Measurements from ENCODE around the gene DNMT3L.

Gene DNMT3L

DNA sequence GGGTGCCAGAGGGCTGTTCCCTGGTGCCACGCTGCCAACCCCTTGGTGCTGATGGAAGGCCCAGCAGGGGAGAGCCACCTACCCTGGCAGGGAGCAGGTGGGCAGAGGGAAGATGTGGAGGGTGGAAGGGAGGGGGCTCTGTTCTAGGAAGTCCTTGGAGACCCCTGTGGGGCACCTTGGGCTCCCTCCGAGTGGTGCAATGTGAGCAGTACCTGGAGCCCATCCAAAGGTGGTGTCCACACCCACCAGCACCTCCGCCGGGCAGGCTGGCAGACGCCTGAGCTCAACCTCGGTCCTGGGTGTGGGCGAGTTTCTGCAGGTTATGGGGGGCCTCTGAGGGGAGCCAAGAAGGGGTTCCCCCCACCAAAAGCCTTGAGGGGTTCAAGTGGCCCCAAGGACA is 11.3 kb upstream of the DNMT3L start:
- in situ Hi-C loops (cut with HindIII; ENCODE audit: low pct_ligation_motif_present, low sequenced_read_pairs): no loop called here
- H3K27me3 ChIP-seq (replicated peaks): no peaks in the 10 kb centered on the region
- TF ChIP-seq, protein P1, sequence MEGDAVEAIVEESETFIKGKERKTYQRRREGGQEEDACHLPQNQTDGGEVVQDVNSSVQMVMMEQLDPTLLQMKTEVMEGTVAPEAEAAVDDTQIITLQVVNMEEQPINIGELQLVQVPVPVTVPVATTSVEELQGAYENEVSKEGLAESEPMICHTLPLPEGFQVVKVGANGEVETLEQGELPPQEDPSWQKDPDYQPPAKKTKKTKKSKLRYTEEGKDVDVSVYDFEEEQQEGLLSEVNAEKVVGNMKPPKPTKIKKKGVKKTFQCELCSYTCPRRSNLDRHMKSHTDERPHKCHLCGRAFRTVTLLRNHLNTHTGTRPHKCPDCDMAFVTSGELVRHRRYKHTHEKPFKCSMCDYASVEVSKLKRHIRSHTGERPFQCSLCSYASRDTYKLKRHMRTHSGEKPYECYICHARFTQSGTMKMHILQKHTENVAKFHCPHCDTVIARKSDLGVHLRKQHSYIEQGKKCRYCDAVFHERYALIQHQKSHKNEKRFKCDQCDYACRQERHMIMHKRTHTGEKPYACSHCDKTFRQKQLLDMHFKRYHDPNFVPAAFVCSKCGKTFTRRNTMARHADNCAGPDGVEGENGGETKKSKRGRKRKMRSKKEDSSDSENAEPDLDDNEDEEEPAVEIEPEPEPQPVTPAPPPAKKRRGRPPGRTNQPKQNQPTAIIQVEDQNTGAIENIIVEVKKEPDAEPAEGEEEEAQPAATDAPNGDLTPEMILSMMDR (IDR thresholded peaks at IDR 0.05; ENCODE audit: low read depth, low read length, missing control alignments): no peak
- no peak overlapping the region for H3K4me3 ChIP-seq (ENCODE audit: low read depth, low read length)
- no peak for DNase-seq
- H3K27ac ChIP-seq: no peak overlapping the region
- H3K36me3 ChIP-seq (replicated peaks): no peaks in the 10 kb centered on the region

DNA sequence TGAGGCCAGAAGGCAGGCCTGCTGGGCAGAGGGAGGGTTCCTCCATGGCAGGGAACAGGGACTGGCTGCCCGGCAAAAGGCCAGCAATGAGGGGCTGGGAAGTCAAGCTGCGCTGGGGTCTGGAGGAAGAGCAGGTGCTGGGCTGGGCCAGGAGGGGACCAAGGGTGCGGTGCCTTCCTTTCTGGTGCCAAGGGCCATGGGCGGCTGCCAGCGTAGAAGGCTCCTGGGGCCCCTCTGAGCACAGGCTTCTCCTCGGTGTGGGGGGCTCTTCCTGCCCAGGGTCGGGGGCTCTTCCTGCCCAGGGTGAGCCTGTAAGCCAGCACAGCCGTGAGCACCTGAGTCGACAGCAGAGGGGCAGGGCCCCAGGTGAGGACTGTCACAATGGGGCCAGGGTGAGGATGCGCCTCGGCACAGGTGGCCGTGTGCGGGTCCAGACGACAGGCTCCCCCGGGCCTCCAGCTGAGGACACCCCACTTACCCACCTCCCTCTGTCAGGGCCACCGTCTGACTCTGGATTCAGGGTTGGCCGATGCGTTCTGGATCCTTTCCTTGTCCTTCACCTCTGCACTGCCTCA is 10.7 kb upstream of the DNMT3L start:
- in situ Hi-C loops (cut with HindIII; ENCODE audit: low pct_ligation_motif_present, low sequenced_read_pairs): no loop called here
- TF ChIP-seq, protein P1 (IDR thresholded peaks at IDR 0.05; ENCODE audit: low read depth, low read length, missing control alignments): no peak
- Histone ChIP-seq H3K4me3 (ENCODE audit: low read depth, low read length) (no peak overlapping the region), H3K27me3 (replicated peaks) (no peaks in the 10 kb centered on the region), H3K27ac (no peak overlapping the region), H3K36me3 (replicated peaks) (no peaks in the 10 kb centered on the region)
- no peak for DNase-seq

DNA sequence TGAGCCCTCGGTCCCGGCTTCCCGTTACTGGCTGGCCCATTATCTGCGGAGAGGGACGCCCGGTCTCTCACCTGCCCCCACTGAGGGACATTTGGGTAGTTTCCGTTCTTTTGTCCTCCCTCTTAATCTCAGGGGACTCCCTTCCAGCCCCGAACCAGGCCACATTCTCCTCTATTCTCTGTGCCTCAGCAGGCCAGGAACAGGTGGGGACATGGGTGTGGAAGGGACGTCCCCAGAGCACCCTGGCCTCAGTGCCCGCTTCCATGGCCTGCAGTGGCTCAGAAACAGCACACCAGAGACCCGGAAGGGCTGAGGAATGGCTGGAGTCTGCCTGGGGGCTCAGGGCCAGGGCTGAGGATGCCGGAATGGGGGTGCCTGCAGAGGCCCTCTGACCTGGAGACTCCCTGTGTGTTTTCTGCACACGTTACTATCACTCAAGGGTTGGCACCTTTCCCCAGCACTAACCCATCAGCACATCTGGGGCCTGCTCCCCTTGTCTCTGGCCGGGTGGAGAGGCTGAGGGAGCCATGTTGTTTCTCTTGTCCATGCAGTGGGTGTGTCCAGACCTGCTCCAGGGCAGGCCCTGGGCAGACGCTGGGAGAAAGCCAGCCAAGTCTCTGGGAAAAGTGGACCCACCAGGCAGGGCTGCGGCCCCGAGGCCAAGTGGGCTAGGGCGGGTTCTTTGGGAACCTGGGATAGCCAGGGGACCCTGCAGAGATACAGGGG is 10.0 kb upstream of the DNMT3L start:
- H3K27me3 ChIP-seq (replicated peaks): no peaks in the 10 kb centered on the region
- in situ Hi-C loops (cut with HindIII; ENCODE audit: low pct_ligation_motif_present, low sequenced_read_pairs): no loop called here
- H3K4me3 ChIP-seq (ENCODE audit: low read depth, low read length): no peak overlapping the region
- H3K27ac ChIP-seq: no peak overlapping the region
- no peaks in the 10 kb centered on the region for H3K36me3 ChIP-seq (replicated peaks)
- DNase-seq: no peak
- TF ChIP-seq, protein P1 (IDR thresholded peaks at IDR 0.05; ENCODE audit: low read depth, low read length, missing control alignments): no peak

DNA sequence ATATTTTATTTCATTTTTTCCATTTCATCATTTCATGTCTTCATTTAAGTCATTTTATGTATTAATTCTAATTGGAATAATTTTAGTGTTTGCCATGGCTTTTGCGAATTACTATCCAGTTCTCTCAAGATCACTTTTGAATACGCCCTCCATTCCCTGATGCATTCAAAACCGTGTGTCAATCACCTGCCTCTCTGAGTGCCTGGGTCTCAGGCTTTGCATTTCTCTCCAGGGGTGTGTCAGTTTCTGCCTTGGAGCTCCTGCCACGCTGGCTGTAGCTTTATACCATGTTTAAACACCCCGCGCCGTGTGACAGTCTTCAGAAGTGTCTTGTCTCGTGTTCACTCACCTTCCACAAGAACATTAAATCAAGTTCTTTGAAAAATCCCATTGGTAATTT is 7.4 kb upstream of the DNMT3L start:
- Histone ChIP-seq H3K27ac (no peak overlapping the region), H3K36me3 (replicated peaks) (no peaks in the 10 kb centered on the region), H3K4me3 (ENCODE audit: low read depth, low read length) (no peak overlapping the region), H3K27me3 (replicated peaks) (no peaks in the 10 kb centered on the region)
- DNase-seq: no peak
- TF ChIP-seq, protein P1 (IDR thresholded peaks at IDR 0.05; ENCODE audit: low read depth, low read length, missing control alignments): no peak
- in situ Hi-C loops (cut with HindIII; ENCODE audit: low pct_ligation_motif_present, low sequenced_read_pairs): no loop called here

DNA sequence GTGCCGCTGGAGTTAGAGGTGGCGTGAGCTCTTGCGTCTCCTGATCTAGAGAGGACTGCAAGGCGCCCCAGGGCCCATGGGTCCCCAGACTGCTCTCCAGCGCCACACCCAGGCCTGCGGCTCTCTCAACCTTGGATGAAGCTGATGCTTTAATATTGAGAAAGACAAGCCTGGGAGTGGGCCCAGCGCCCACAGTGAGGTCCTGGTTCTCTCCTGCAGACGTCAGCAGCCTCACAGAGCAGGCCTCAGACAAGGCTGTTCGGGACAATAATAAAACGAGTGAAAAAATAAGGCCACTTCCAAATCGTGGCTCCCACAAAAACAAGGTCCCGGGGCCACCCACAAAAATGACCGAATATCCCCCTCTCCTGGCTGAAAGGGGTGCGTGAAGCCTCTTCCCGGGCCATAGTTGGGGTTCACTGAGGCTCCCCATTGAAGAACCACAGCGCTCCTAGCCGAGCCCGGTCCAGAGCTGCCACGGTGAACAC is 6.0 kb upstream of the DNMT3L start:
- TF ChIP-seq, protein P1 (IDR thresholded peaks at IDR 0.05; ENCODE audit: low read depth, low read length, missing control alignments): no peak
- no peak for DNase-seq
- Histone ChIP-seq H3K27ac (no peak overlapping the region), H3K27me3 (replicated peaks) (no peaks in the 10 kb centered on the region), H3K36me3 (replicated peaks) (no peaks in the 10 kb centered on the region), H3K4me3 (ENCODE audit: low read depth, low read length) (no peak overlapping the region)
- in situ Hi-C loops (cut with HindIII; ENCODE audit: low pct_ligation_motif_present, low sequenced_read_pairs): no loop called here

Measured in brain microvascular endothelial cell (primary cell).